ENCODE results near the gene TAGLN2.

Gene TAGLN2

DNA sequence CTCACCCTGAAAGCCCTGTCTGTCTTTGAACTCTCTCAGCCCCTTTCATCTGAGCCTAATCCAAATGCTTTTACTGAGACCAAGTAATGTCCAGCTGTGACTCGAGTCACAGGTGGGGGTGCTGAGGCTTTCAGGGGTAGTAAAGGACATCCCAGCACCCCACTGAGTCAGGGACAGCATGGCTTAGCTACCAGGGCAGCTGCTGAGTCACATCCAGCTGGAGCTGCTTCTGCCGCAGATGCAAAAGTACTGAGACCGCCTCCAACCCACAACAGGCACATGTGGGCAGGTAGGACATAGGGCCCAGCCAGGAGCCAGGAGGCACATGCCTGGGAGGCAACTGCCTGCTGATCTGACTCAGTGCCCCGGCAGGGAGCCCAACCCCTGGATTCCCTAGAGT lies 56.1 kb downstream of the TAGLN2 start:
- FAIRE-seq: no peak

DNA sequence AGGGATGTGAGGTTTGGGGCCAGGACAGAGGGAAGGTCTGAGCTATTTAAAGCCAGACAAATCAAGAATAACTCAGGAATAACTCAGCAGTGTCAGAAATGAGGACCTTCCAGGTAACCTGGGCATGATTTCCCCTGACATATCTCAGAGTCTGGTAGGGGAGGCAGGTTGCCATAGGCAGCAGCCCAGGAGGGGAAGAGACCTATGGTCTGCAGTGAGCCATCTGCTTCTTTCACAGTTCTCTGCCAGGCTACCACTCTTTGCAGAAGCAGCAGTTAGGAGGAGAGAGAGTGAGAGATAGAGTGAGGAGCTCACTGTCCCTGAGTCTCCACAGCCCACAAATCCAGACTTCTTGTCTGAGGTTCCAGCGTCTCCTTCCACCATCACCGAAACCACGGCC lies 56.5 kb downstream of the TAGLN2 start:
- FAIRE-seq: no peak

All from endometrium (tissue), 2 donors.